Astrocyte of the cerebellum (primary cell): ENCODE results near the gene RARRES1.

ENCODE experiments used
- DNase-seq: peaks from one replicate; pipeline ENCODE4 v3.0.0-alpha.2; 2011; ENCODE audit warnings: low read depth
- H3K4me3 ChIP-seq: 2 replicates; pipeline ENCODE4 v1.5.1; 2011; ENCODE audit warnings: mild to moderate bottlenecking, low read depth, low read length, moderate library complexity
- in situ Hi-C: cut with HindIII; loops from 2 replicates; pipeline ENCODE4 v1.10.0; 2017; ENCODE audit warnings: low sequenced_read_pairs
- TF ChIP-seq, protein P1 (sequence below): IDR thresholded peaks from 2 replicates; pipeline ENCODE4 v1.5.1; 2012; ENCODE audit warnings: low read length, low read depth, moderate library complexity, mild to moderate bottlenecking; ENCODE audit errors: missing control alignments

Gene RARRES1

DNA sequence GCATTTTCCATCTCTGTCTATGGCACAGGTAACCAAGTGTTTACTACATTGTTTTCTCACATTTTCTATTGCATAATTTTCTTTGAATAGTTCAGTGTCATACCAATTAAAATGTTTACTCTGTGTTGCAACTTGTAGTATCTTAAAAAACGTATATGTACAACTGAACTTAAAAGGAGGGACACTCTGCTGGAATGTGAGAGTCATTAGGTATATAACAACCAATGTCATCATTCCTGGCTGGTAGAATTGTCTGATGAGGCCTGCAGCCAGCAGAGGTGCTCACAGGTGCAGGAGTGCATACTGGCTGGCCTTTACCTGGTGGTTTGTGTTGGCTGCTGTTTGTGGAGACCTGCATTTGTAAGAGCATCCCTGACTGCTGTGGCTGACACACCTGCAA, 19.1 kb upstream of the RARRES1 start:
- H3K4me3 ChIP-seq, result no peak overlapping the region
- DNase-seq, result no peak
- TF ChIP-seq, protein P1, sequence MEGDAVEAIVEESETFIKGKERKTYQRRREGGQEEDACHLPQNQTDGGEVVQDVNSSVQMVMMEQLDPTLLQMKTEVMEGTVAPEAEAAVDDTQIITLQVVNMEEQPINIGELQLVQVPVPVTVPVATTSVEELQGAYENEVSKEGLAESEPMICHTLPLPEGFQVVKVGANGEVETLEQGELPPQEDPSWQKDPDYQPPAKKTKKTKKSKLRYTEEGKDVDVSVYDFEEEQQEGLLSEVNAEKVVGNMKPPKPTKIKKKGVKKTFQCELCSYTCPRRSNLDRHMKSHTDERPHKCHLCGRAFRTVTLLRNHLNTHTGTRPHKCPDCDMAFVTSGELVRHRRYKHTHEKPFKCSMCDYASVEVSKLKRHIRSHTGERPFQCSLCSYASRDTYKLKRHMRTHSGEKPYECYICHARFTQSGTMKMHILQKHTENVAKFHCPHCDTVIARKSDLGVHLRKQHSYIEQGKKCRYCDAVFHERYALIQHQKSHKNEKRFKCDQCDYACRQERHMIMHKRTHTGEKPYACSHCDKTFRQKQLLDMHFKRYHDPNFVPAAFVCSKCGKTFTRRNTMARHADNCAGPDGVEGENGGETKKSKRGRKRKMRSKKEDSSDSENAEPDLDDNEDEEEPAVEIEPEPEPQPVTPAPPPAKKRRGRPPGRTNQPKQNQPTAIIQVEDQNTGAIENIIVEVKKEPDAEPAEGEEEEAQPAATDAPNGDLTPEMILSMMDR, result no peak
- in situ Hi-C loops, result no loop called here

DNA sequence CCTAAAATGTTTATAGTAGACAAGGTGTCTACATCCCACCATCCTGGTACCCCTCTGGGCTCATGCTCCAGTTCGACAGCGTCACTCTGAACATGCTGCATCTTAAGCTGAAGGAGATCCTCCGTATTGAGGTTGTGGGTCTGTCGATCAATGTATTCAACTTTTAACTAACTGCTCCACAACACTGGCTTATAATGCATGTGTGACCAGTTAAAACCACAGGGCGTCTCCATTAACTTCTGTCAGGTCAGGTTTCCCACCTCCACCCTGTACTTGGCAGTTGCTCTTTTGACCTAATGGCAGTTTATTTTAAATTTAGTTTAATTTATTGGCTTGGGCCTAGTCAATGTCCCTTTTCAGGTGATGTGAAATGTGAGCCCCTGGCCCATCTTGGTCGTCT, 17.8 kb upstream of the RARRES1 start:
- in situ Hi-C loops, result no loop called here
- no peak overlapping the region for H3K4me3 ChIP-seq
- TF ChIP-seq, protein P1, result no peak
- no peak for DNase-seq

DNA sequence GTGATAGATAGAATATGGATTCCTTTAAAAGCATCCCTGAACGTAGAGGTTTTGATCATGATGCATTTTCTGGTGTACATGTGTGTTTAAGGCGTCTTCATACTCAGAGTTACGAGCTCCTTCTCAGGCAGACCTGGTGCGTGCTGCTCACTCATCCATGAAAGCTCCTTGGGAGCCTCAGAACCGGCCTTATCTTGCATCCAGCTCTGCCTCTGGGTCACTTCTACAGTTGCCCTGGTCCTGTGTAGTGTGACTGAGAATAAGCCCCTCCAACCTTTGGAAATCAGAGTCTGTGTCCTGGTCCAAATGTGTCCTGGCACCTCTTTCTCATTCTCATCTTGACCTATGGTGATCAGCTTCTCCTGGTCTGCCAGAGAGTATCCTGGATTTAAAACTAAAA, 17.3 kb upstream of the RARRES1 start:
- DNase-seq, result no peak
- no peak overlapping the region for H3K4me3 ChIP-seq
- in situ Hi-C loops, result no loop called here
- TF ChIP-seq, protein P1, result no peak

DNA sequence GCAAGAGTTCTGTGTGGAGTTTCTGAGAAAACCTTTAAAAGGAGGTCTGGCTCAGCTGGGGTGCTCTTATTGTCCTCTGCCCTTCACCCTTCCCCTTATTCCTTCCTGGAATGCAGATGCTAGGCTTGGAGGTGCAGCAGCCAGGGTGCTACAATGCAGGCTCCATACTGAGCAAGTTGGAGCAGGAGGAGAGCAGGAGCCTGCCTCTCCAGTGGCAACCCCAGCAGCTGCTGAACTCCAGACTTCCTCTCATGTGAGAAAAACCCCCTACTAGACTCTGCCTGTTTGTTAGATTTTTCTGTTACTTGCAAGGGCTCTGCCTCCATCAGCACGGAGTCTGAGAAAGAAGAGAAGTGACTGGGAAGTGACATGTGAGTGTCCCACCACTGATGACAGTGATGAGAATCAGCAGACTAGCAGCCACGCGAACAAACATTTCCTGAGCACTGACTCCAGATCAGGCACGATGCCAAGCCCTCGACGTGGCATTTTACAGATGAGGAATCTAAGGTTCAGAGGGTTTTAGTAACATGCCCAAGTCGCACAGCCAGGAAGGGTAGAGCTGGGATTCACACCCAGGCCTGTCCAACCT, 16.1 kb upstream of the RARRES1 start:
- in situ Hi-C loops, result no loop called here
- H3K4me3 ChIP-seq, result no peak overlapping the region
- DNase-seq, result no peak
- TF ChIP-seq, protein P1, result no peak

DNA sequence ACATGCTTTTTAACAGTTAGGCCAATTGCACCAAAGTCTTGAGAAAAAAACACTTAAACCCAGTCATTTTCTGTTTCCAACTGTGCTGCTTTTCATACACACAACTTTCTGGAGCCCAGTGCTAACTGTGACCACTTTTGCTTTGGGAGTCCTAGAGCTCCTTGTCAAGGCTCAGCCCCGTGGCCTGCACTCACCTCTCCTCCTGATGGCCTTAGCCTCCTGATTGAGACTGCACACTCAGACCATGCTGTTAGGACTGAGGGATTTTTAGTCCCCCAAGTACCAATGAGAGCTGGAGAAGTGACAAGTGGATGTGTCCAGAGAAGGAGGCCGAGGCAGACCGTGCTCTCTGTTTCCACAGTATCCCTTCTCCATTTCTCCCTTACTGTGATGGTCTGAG, 15.2 kb upstream of the RARRES1 start:
- in situ Hi-C loops, result no loop called here
- no peak overlapping the region for H3K4me3 ChIP-seq
- no peak for DNase-seq
- TF ChIP-seq, protein P1, result no peak

DNA sequence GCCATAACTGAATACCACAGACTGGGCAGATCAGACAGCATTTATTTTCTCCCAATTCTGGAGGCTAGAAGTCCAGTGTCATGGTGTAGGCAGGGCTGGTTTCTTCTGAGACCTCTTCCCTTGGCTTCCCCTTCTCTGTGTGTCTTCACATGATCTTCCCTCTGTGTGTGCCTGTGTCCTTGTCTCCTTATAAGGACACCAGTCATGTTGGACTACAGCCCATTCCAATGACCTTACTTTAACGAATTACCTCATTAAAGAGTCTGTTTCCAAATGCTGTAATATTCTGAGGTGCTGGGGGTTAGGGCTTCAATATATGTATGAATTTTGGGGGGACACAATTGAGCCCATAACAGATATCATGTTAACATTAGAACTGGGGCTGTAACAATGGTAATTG, 13.3 kb upstream of the RARRES1 start:
- no peak for DNase-seq
- H3K4me3 ChIP-seq, result no peak overlapping the region
- in situ Hi-C loops, result no loop called here
- TF ChIP-seq, protein P1, result no peak
